ENCODE results near the gene TMX2.
"Not testable (repeated sequence)": the region's sequence is repeated elsewhere in the genome, so short reads cannot be mapped to it uniquely, and the experiment has no call there.

TMX2 gene

GRCh38 chr11:57716726-57717125 lies 4.3 kb downstream of the TMX2 start:
- not testable (repeated sequence) for DNase-seq

GRCh38 chr11:57727185-57727584 lies 14.8 kb downstream of the TMX2 start:
- DNase-seq: no peak

- DNase-seq: no peak
Measured at GRCh38 chr11:57728829-57729228, 16.4 kb downstream of the TMX2 start.

GRCh38 chr11:57729479-57729878 lies 17.1 kb downstream of the TMX2 start:
- DNase-seq: no peak

- DNase-seq: no peak
Measured at GRCh38 chr11:57732661-57733060, 20.3 kb downstream of the TMX2 start.

GRCh38 chr11:57735619-57736298 lies 23.4 kb downstream of the TMX2 start:
- no peak for DNase-seq

GRCh38 chr11:57741132-57742086 lies 29.0 kb downstream of the TMX2 start, which contains the start of gene SELENOH:
Gene SELENOH (plus strand): TSS chr11:57741491. CDS start chr11:57741596, 105 bp downstream.
- peak; percentile 92 to 94 for DNase-seq

GRCh38 chr11:57742087-57742452 lies 29.7 kb downstream of the TMX2 start:
- DNase-seq: no peak

- DNase-seq: no peak
Measured at GRCh38 chr11:57744357-57744756, 32.0 kb downstream of the TMX2 start.

- no peak for DNase-seq
Measured at GRCh38 chr11:57745206-57745605, 32.8 kb downstream of the TMX2 start.

- no peak for DNase-seq
Measured at GRCh38 chr11:57746920-57747319, 34.5 kb downstream of the TMX2 start.

GRCh38 chr11:57751176-57751575 lies 38.8 kb downstream of the TMX2 start:
- no peak for DNase-seq

GRCh38 chr11:57751676-57752253 lies 39.4 kb downstream of the TMX2 start, which contains the start of gene BTBD18:
Gene BTBD18 (minus strand): TSS chr11:57751819. CDS start chr11:57751188, 631 bp downstream.
- peak in 1 of 2 donors; percentile 21 for DNase-seq

- no peak for DNase-seq
Measured at GRCh38 chr11:57752954-57753353, 40.6 kb downstream of the TMX2 start.

- no peak for DNase-seq
Measured at GRCh38 chr11:57758174-57758573, 45.8 kb downstream of the TMX2 start.

GRCh38 chr11:57761301-57762234 lies 49.2 kb downstream of the TMX2 start, which contains the start of gene CTNND1:
Gene CTNND1 (plus strand): TSS chr11:57761802. CDS start chr11:57791479, 29,677 bp downstream.
- DNase-seq: peak; percentile 17 to 54

- DNase-seq: no peak
Measured at GRCh38 chr11:57762235-57762861, 50.0 kb downstream of the TMX2 start.

GRCh38 chr11:57763568-57763967 lies 51.2 kb downstream of the TMX2 start:
- DNase-seq: no peak

GRCh38 chr11:57764021-57764420 lies 51.6 kb downstream of the TMX2 start:
- DNase-seq: no peak

GRCh38 chr11:57764566-57764965 lies 52.2 kb downstream of the TMX2 start:
- no peak for DNase-seq

- DNase-seq: no peak
Measured at GRCh38 chr11:57764972-57765371, 52.6 kb downstream of the TMX2 start.

- no peak for DNase-seq
Measured at GRCh38 chr11:57770793-57771192, 58.4 kb downstream of the TMX2 start.
